B cell (primary cell): ENCODE measurements around the gene NLGN1.

Source experiments
- CTCF ChIP-seq: fragments of 200-600 bp; IDR thresholded peaks from one replicate; pipeline ENCODE4 v1.8.0; 2022; ENCODE audit warnings: antibody characterized with exemption, mild to moderate bottlenecking
- EZH2 ChIP-seq: IDR thresholded peaks from 2 replicates; pipeline ENCODE4 v1.6.1; 2012; ENCODE audit warnings: borderline replicate concordance, low read depth, mild to moderate bottlenecking, moderate library complexity, low read length; ENCODE audit not compliant: insufficient read depth, poor library complexity, severe bottlenecking

- TF ChIP-seq CTCF (no peak), EZH2 (no peak)
These were observed 794.9 kb downstream of the NLGN1 start for GRCh38 chr3:174192471-174192870.
